NCI-H128 (cell line): Measurements from ENCODE around the gene LAIR1.
"Not testable (repeated sequence)": the region's sequence is repeated elsewhere in the genome, so short reads cannot be mapped to it uniquely, and the experiment has no call there.

Experiments
- DNase-seq: peaks from one replicate; lab custom pipeline; 2025; ENCODE audit not compliant: unreplicated experiment; lab: John Stamatoyannopoulos, UW

The LAIR1 gene

GRCh38 chr19:54343868-54344267 is 20.9 kb downstream of the LAIR1 start:
- no peak for DNase-seq

GRCh38 chr19:54341295-54341694 is 23.4 kb downstream of the LAIR1 start:
- no peak for DNase-seq

GRCh38 chr19:54339646-54340358 is 24.9 kb downstream of the LAIR1 start:
- no peak for DNase-seq

DNA sequence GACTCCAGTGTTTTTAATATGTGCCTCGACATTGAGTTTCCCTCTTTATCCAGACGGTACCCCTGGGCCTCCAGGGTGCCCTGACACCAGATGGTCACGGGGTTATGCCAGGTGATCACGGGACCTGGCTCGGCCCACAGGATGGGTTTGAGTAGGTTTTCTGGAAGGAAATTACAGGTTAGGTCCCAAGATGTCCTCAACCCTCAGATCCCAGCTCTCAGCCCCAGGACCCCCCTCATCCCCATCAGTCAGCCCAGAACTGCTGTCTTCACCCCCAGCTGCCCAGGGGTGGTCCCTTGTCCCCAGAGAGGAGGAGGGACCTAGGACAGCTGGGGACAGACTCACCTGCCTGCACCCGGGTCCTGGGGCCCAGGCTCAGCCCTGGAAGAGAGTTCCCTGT is 26.2 kb downstream of the LAIR1 start:
- no peak for DNase-seq

DNA sequence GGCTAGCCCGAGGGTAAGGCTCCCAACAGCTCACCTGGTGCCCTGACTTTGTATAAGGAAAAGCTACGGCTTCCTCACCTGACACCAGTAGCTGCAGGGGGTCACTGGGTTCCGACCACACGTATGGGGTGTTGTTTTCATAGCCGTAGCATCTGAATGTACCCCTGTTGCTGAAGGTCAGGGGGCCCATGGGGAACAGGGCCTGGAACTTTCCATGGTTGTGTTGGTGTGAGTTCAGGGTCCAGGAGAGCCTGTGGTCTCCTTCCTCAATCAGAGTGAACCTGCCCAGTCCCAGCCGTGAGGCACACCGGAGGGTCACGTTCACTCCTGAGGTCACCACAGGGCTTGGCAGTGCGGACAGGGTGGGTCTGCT is 26.9 kb downstream of the LAIR1 start:
- no peak for DNase-seq

DNA sequence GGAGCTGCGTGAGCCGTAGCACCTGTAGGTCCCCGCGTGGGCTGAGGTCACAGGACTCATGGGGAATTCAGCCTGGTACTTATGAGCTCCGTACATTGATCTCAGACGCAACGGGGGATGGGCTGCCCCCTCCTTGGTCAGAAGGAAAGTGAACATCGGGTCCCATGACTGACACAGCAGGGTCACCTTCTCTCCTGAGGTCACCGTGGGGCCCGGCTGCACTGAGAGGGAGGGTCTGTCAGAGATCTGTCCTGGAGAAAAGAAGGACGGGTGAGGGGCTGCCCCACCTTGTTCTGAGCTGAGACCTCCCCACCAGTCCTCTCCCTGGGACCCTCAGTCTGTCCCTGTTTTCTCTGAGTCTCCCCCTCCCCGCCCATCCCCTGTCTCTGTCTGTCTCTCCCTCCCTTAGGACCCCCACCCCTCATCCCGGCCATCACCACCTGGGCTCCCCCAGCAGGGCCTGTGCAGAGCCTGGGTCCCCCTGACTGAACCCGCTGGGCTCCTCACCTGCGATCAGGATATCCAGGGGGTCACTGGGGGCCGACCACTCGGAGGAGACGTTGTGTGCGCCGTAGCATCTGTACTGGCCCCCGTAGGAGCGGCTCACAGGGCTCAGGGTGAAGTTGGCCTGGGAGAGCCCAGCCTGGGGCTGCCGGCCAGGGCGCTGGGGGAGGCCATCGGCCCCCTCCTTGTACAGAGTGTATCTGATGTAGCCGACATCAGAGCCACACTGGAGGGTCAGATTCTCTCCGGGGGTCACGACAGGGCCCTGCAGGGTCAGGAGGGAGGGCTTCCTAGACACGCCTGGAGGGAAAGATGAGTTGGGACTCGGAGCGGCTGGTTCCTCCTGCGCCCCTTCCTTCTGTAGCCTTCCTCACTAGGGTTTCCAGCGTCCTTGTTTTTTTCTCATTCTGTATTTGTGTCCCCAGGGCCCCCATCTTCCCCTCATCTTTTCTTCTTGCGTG is 27.6 kb downstream of the LAIR1 start:
- no peak for DNase-seq

DNA sequence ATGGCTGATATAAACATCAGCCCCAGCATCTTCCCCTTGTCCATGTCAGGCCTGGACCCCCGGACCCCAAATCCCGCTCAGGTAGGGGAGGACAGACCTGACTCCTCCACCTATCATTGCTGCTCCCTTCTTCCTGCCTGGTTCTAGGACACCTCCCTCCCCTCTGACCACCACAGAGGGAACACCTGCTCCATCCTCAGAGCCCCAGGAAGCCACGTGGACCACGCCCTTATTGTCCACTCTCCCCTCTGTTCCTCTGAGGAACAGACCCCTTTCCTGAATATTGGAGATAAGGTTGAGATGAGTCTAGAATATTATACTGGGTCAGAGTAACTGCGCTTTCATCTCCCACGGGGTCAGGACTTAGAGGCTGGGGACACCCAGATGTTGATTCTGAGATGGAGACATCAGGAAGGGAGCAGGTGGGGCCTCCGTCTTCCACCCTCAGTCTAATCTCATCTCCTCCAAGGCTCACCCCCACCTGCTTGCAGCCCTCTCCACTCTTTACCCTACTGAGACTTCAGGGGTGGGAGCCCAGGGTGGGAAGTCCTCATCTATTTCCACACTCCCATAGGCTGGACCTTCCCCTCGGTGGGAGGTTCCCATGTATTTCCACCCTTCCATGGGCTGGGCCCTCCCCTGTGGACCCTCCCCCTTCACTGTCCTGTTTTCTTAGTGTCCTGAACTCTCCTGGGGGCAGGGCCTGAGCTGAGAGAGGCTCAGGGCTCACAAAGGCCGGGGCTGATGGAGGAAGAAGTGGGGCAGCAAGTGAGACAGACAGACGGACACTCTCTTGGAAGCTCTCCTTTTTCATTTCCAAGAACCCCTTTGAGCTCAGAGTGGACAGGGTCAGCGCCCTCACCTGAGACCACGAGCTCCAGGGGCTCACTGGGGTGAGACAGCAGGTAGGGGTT is 28.5 kb downstream of the LAIR1 start:
- no peak for DNase-seq

DNA sequence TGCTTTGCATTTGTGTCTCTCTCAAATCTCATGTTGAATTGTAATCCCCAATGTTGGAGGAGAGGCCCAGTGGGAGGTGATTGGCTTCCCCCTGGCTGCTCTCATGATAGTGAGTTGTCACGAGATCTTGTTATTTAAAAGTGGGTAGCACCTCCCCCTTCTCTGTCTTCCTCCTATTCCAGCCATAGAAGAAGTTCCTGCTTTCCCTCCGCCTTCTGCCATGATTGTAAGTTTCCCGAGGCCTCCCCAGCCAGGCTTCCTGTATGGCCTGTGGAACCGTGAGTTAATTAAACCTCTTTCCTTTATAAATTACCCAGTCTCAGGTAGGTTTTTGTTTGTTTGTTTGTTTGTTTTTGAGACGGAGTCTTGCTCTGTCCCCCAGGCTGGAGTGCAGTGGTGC is 29.6 kb downstream of the LAIR1 start:
- no peak for DNase-seq

GRCh38 chr19:54333586-54334298 is 31.0 kb downstream of the LAIR1 start:
- DNase-seq: no peak

DNA sequence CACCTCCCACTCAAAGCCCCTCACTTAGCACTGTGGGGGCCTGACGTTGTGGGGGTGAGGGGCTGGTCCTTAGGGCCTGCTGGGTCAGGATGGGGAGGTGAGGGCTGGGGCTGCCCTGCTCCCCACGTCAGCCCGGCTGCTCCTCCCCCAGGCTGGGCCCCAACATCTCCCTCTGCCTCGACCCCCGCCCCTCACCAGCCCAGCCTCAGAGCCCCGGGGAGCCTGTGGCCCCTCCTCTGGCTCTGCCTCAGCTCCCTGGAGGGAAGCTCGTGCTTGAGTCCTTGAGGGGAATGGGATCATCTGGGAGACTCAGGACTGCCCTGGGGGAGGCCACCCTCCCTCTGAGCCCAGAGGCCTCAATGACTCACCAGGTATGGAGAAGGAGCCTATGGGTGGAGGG is 32.6 kb downstream of the LAIR1 start:
- no peak for DNase-seq

- DNase-seq: no peak
Measured at GRCh38 chr19:54331626-54332025, 33.1 kb downstream of the LAIR1 start.

DNA sequence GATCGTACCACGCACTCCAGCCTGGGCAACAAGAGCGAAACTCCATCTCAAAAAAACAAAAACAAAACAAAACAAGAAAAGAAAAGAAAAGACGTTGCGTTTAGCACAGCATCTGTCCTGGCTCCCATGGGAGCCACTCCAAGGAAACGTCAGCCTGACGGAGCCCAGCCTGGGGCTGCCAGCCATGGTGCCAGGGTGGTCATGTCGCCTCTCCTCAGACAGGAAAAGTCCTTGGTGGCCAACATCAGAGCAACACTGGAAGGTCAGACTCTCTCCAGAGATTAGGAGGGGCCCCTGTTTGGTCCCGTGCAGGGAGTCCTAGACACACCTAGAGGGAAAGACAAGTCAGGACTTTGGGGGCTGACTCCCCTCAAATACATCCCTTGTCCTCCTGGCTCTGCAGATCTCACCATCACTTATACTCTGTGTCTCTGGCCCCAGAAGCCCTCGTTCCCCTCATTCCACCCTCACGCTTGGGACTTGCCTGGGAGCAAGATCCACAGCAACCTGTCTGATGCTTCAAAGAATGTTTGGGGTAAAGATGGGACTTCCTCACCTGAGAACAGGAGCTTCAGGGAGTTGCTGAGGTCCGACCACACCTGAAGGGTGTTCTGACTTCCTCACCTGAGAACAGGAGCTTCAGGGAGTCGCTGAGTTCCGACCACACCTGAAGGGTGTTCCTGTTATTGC is 35.1 kb downstream of the LAIR1 start:
- no peak for DNase-seq

DNA sequence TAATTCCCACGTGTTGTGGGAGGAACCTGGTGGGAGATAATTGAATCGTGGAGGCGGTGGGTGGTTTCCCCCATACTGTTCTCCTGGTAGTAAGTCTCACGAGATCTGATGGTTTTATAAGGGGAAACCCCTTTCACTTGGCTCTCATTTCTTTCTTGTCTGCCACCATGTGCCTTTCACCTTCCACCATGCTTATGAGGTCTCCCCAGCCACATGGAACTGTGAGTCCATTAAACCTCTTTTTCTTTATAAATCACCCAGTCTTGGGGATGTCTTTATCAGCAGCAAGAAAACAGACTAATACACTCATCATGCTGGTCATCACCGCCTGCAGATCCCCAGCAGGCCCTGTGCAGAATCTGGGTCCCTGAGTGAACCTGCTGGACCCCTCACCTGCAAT is 36.0 kb downstream of the LAIR1 start:
- DNase-seq: not testable (repeated sequence)

DNA sequence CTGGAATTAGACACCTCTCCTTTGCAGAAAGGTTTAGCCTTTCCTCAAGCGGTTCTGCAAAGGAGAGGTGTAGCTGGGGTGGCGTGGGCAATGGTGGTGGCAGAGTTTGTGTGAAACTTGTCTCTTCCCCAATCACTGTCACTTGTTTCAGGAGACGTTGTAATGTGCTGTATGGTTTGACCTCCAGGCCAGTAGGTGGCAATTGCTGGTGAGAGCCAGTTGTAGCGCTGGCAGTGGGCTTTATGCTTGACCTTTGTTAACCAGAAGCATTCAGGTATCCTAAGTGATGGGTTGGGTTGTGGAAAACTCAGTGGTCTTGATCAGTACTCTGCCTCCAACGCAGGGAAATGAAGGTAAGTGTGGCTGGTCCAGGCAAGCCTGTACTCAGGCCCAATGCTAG is 39.1 kb downstream of the LAIR1 start:
- DNase-seq: no peak

- DNase-seq: no peak
Measured at GRCh38 chr19:54325194-54325621, 39.5 kb downstream of the LAIR1 start.

DNA sequence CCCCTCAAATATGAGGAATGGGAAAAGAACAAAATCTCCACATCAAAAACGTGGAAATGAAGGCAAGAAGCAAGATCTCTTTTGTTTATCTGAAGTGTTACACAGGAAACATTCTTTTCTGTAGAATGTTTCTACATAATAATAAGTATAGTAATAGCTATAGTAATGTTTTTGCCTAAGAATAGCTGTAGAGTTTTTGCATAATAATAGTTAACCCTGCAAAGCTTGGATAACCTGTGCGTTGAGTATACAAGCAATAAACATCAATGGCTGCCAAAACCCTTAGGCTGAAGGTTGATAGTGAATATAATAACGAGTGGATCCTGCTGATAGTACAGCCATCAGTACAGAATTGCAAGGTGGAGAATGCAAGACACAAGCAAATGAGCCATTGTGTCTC is 40.7 kb downstream of the LAIR1 start:
- DNase-seq: no peak

DNA sequence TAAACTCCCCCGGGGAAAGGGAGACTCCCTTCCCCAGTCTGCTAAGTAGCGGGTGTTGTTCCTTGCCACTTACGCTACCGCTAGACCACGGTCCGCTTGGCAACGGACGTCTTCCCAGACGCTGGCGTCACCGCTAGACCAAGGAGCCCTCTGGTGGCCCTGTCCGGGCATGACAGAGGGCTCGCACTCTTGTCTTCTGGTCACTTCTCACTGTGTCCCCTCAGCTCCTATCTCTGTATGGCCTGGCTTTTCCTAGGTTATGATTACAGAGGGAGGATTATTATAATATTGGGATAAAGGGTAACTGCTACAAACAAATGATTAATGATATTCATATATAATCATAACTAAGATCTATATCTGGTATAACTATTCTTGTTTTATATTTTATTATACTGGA is 41.8 kb downstream of the LAIR1 start:
- not testable (repeated sequence) for DNase-seq

DNA sequence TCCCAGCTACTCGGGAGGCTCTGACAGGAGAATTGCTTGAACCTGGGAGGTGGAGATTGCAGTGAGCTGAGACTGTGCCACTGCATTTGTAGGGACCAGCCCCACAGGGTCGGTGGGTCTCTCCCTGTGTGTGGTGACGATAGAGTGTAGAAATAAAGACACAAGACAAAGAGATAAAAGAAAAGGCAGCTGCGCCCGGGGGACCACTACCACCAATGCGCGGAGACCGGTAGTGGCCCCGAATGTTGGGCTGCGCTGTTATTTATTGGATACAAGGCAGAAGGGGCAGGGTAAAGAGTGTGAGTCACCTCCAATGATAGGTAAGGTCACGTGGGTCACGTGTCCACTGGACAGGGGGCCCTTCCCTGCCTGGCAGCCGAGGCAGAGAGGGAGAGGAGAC is 42.4 kb downstream of the LAIR1 start:
- not testable (repeated sequence) for DNase-seq

GRCh38 chr19:54319892-54320670 is 44.6 kb downstream of the LAIR1 start:
- no peak for DNase-seq
